Measurements from ENCODE around the gene PKD2.
"Not testable (repeated sequence)": the region's sequence is repeated elsewhere in the genome, so short reads cannot be mapped to it uniquely, and the experiment has no call there.

PKD2 gene

GRCh38 chr4:88070031-88070430, 62.6 kb downstream of the PKD2 start:
- no peak for DNase-seq (ENCODE audit: low read depth)

- DNase-seq (ENCODE audit: low read depth): no peak
These were observed 67.9 kb downstream of the PKD2 start for GRCh38 chr4:88075336-88075735.

GRCh38 chr4:88077911-88078524, 70.6 kb downstream of the PKD2 start:
- DNase-seq (ENCODE audit: low read depth): no peak

- no peak for DNase-seq (ENCODE audit: low read depth)
These were observed 71.1 kb downstream of the PKD2 start for GRCh38 chr4:88078579-88078978.

DNA sequence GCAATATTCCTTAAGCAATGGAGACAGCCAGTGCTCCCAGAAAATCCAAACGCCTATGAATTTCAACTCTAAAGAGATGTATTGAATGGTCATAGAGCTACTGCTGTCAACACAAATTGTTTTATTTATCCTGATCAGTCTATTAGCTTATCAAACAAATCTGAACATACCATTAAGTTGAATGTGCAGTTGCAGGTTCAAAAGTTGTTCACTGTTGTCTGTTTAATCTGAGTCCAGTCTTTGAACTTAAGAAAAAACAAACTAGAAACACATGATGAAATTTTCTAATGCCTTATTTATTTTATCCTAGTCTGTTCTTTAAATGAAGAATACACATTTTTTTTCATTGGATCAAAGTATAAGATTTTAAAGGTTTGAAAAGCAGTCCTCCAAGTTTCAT, 73.2 kb downstream of the PKD2 start:
- DNase-seq (ENCODE audit: low read depth): no peak

GRCh38 chr4:88087004-88087403, 79.6 kb downstream of the PKD2 start:
- DNase-seq (ENCODE audit: low read depth): no peak

DNA sequence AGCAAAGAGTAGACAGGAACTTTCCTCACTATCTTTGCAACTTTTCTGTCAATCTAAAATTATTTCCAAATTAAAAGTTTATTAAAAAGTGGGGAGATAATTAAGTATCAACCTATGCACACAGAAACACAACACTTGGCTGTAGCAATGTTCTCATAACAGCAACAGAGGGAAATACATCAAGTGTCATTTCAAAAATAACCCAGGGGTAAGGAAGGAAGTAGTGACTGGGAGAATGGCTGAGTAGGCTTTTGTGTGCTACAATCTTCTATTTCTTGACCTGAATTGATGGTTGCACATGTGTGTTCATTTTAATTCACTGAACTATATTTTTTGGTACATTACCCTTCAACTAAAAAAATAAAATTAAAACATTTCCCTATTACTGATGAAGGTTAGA, 83.5 kb downstream of the PKD2 start:
- DNase-seq (ENCODE audit: low read depth): no peak

- no peak for DNase-seq (ENCODE audit: low read depth)
These were observed 83.9 kb downstream of the PKD2 start for GRCh38 chr4:88091378-88091777.

DNA sequence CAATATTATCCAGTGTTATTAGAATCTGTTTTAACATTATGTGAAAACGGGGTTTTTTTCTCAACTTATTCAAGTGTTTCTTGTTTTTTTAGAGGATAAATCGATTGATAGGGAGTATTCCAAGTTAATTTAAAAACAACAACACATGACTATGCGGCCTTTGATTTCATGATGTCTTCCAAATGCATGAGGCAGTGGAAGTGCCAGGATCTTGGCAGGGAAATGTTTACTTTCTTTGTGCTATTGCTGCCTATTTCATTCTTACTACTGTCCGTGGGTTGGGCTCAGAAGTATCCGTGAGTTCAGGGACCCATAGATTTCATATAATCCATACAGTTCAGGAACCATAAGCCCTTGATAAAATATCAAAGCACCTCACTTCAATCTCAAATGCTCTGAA, 86.4 kb downstream of the PKD2 start:
- DNase-seq (ENCODE audit: low read depth): no peak

GRCh38 chr4:88097301-88097700, 89.9 kb downstream of the PKD2 start:
- DNase-seq (ENCODE audit: low read depth): no peak

DNA sequence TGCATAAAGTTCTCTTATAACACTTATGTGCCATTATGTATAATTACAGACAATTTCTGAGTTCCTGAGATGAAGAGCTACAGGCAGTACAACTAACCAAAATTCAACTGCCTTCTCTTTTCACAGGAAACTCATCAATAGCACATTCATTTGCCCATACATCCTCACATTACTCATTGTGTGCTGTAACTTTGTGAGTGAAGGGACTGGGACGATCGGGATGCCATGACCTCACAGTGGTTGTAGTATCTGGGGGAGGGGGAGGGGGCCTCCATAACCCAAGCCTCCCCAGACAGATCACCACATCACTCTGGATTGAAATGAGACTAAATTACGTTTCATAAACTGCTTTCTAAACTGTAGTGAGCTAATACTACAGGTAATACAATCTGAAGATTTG, 90.3 kb downstream of the PKD2 start:
- DNase-seq (ENCODE audit: low read depth): no peak

- no peak for DNase-seq (ENCODE audit: low read depth)
These were observed 91.7 kb downstream of the PKD2 start for GRCh38 chr4:88098993-88099752.

GRCh38 chr4:88101165-88101564, 93.7 kb downstream of the PKD2 start:
- no peak for DNase-seq (ENCODE audit: low read depth)

DNA sequence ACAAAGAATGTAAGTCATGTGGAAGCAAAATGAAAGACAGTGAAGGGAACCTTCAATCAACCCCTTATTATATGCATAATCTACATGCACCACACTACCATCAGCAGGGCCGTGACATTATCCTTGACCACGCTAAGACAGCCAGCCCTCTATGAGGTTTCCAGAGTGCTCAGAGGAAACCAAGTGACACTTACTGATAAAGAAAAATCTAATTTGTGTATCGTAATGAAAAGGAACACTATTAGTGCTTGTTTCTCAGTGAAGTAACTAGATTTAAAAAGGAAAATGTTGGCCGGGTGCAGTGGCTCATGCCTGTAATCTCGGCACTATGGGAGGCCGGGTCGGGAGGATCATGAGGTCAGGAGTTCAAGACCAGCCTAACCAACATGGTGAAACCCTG, 94.6 kb downstream of the PKD2 start:
- DNase-seq (ENCODE audit: low read depth): no peak

GRCh38 chr4:88104902-88105610, 97.6 kb downstream of the PKD2 start:
- no peak for DNase-seq (ENCODE audit: low read depth)

DNA sequence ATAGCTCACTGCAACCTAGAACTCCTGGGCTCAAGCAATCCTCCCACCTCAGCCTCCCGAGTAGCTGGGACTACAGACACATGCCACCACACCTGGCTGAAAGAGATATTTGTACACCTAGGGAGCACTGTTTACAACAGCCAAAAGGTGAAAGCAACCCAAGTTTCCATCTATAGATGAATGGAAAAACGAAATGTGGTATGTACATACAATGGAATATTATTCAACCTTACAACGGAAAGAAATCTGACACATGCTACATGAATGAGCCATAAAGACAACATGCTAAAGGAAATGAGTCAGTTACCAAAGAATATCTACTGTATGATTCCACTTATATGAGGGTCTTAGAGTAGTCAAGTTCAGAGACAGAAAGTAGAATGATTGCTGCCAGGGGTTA, 98.8 kb downstream of the PKD2 start:
- DNase-seq (ENCODE audit: low read depth): no peak

GRCh38 chr4:88107406-88108107, 100.1 kb downstream of the PKD2 start:
- DNase-seq (ENCODE audit: low read depth): no peak

GRCh38 chr4:88108108-88108465, 100.7 kb downstream of the PKD2 start:
- DNase-seq (ENCODE audit: low read depth): not testable (repeated sequence)

GRCh38 chr4:88108747-88109122, 101.3 kb downstream of the PKD2 start:
- DNase-seq (ENCODE audit: low read depth): no peak

GRCh38 chr4:88109123-88109881, 101.9 kb downstream of the PKD2 start:
- no peak for DNase-seq (ENCODE audit: low read depth)

DNA sequence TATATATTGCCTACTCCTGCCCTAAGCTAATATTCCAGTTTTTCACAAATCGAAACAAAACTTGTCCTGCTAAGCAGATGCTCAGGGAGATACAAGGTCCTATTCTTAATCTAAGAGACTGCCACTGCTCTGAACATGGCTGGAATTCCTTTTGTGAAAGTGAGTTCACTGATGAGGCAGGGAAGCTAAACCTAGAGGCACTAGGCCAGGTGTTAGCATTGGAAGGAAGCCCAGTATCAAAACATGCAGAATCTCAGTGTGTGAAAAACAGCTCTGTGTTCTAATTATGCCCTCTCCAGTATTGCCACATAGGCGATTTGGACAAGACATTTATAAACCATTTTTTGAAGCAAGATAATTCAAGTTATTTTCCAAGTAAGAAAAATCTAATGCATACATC, 103.4 kb downstream of the PKD2 start:
- no peak for DNase-seq (ENCODE audit: low read depth)

DNA sequence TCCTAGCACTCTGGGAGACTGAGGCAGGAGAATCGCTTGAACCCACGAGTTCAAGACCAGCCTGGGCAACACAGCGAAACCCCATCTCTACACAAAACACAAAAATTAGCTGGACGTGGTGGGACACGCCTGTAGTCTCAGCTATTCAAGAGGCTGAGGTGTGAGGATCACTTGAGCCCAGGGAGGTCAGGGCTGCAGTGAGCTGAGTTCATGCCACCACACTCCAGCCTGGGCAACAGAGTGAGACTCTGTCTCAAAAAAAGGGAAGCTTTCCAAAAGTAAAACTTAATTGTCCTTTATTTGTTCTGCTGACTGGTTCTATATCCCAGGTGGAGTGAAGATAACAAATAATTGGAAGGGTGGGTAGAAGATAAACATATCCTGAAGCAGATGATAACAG, 105.4 kb downstream of the PKD2 start:
- no peak for DNase-seq (ENCODE audit: low read depth)
